OCI-LY7 (cell line): ENCODE results near the gene YAF2.

Experiments
- CTCF ChIP-seq: fragments of 200-600 bp; sonication (generic); conservative IDR thresholded peaks from 2 replicates; pipeline ENCODE4 v1.5.1; 2014; ENCODE audit warnings: mild to moderate bottlenecking, antibody characterized with exemption, low read length, moderate library complexity, mixed read lengths
- EZH2phosphoT487 ChIP-seq: fragments of 200-600 bp; sonication (generic); IDR thresholded peaks from 2 replicates; pipeline ENCODE4 v1.6.1; 2018; ENCODE audit warnings: low read depth, borderline replicate concordance, mild to moderate bottlenecking, mixed run types, antibody characterized with exemption, low read length, moderate library complexity, mixed read lengths

- TF ChIP-seq CTCF (no peak), EZH2phosphoT487 (no peak)
Observed at GRCh38 chr12:42167711-42168110, 70.3 kb downstream of the YAF2 start.
